Kidney glomerular epithelial cell (primary cell): Measurements from ENCODE around the gene KAT2B.
"Not testable (repeated sequence)": the region's sequence is repeated elsewhere in the genome, so short reads cannot be mapped to it uniquely, and the experiment has no call there.

ENCODE experiments used
- DNase-seq: peaks from one replicate; lab custom pipeline; 2025; lab: John Stamatoyannopoulos, UW

Gene KAT2B

DNA sequence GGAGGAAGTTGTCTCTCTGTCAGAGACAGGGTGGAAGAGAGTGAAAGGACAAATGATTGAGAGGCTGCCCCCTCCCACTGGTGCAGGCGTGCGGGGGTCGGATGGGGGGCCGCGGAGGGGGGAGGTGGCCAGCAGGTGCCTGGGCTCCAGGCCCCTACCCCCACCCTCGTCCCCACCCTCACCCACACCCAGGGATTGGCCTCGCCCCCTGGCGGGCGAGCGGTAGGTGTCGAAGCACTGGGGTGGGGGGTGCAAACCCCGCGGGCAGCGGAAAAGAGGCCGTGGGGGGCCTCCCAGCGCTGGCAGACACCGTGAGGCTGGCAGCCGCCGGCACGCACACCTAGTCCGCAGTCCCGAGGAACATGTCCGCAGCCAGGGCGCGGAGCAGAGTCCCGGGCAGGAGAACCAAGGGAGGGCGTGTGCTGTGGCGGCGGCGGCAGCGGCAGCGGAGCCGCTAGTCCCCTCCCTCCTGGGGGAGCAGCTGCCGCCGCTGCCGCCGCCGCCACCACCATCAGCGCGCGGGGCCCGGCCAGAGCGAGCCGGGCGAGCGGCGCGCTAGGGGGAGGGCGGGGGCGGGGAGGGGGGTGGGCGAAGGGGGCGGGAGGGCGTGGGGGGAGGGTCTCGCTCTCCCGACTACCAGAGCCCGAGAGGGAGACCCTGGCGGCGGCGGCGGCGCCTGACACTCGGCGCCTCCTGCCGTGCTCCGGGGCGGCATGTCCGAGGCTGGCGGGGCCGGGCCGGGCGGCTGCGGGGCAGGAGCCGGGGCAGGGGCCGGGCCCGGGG lies at the start of gene KAT2B:
KAT2B (plus strand) TSS at position 682 of the 783 bp plus-strand sequence; CDS start at position 714, 32 bp downstream.
- DNase-seq, result peak; percentile 51

DNA sequence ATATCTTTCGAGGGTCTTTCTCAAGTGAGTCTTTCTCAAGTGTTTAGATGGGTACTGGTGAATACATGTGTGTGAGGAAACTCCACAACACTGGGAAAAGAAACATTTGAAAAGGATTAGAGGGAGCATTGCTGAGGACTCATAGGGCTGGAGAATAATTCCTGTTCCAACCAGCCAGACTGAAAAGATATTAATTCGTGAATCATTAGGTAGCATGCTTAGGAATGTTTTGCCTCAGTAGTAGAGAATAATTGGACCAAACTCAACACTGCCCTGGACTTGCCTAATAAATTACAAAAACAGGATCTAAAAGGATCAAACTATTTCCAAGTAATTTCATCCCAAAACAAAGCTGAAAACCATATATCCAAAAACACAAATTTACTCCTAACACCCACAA lies 45.5 kb upstream of the KAT2B start:
- peak; percentile 13 for DNase-seq

DNA sequence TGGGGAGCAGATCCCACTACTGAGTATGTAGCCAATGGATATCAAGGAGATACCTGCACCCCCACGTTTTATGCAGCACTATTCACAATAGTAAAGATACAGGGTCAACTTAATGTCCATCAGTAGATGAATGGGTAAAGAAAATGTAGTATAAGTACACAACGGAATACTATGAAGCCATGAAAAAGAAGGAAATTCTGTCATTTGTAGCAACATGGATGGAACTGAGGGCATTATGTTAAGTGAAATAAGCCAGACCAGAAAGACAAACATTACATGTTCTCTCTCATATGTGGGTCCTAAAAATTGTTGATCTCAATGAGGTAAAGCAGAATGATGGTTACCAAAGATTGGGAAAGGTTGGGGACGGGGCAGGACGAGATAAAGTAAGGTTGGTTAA lies 42.7 kb upstream of the KAT2B start:
- no peak for DNase-seq

DNA sequence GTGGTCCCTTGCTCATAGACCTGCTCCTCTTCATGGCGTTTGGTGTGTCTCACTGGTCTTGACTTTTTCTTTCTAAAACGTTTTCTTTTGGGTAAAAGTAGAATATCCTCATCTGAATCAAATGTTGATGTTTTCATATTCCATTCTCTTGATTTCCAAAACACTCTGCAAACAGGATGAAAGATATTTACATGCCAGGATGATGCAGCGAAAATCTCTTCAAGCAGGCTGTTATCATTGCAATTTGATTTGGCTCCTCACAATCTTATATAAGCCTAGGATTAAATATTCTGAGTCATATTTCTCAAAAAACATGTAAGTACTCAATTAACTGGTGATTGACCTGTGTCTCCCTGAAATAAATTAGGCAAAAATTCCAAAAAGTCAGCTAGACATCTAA lies 38.3 kb upstream of the KAT2B start:
- DNase-seq, result no peak

DNA sequence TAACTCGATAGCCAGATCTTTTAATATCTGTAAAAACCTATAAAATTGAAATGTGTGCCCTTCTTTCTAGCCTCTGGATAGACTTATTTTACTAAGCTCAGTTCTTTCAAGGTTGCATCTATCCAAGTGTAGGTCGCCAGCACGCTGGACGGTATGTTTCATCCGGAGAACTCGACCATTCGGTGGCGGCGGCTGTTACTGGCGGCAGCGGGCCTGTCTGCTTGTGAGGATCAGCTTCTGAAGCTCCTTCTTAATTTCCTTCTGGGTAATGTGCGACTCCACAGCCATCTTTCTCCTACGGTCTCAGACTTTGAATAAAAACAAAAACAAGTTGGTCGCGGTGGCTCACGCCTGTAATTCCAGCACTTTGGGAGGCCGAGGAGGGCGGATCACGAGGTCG lies 32.3 kb upstream of the KAT2B start:
- DNase-seq, result no peak

DNA sequence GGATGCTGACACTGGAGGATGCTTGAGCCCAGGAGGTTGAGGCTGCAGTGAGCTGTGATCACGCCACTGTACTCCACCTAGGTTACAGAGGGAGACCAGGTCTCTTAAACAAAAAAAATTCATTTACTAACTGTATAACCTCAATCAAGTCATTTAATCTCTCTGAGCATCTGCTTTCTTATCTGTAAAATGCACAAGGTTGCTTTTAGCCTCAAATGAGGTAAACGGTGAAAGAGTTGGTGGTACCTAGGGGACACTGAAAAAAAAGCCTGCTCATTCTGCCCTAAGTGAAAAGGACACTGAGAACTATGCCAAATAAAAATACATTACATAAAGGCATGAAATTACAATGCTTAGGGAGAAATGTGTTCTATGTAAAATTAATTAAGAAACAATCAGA lies 31.6 kb upstream of the KAT2B start:
- no peak for DNase-seq

DNA sequence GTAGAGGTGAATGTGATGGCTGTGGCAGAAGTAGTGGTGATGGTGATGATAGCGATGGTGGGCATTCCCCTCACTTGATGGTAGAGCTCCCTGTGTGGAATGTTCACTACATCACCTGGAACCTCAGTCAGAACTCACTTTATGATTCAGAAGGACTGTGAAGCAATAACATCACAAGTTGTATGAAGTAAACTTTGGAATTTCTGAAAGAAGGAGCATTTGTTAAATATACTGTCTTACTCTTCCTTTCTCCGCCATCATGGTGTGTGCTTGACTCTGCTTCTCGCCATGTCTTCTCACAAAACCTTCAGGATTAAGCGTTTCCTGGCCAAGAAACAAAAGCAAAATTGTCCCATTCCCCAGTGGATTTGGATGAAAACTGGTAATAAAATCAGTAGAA lies 28.1 kb upstream of the KAT2B start, which contains the start of gene PP2D1:
PP2D1 (minus strand) TSS at position 101 of the 400 bp plus-strand sequence. CDS start 192 bp downstream, outside the sequence.
- DNase-seq, result no peak

DNA sequence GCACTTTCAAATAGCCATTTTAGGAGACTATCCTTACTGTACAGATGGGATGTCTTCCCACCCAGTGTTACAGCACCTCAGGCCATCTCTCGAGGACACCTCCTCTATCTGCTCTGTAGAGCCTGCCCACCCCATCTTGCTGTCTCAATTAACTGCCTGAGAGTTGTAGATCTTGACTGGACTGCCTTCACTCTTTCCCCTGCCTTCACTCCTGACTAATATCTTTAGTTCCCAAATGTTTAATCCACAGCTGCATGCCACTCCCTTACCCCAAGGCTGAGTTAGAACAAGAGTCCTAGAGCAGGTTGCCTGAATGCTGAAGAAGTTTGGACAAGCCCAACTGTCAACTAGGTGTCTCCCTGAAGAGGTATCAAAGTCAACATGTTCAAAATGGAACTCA lies 26.9 kb upstream of the KAT2B start:
- no peak for DNase-seq

DNA sequence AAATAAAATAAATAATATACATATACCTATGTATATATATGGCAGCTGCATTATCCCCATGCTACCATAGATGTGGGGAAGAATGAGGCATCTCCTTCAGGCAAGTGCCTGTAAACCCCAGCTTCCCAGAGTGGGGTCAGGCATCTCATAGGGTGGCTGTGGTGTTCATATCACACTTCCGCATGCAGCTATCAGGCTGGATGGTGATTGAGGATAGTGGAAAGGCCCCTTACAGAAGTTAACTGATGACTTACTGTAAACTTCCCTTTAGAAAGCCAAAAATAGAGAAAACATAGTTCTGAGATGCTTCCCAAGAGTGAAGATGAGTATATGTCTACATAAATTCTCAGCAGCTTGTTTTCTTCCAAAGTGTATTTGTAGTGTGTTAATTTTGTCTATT lies 24.7 kb upstream of the KAT2B start:
- no peak for DNase-seq

DNA sequence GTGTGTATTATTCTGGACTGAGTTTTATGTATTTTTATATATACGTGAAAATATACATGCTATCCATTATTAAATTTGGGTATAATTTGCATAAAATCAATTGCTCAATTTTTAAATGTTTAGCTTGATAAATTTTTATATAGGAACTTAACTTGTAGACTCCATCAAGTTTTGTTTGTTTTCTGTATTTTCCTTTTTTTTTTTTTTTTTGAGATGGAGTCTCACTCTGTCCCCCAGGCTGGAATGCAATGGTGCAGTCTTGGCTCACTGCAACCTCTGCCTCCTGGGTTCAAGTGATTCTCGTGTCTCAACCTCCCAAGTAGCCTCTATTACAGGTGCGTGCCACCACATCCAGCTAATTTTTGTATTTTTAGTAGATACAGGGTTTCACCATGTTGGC lies 24.2 kb upstream of the KAT2B start:
- DNase-seq, result not testable (repeated sequence)

DNA sequence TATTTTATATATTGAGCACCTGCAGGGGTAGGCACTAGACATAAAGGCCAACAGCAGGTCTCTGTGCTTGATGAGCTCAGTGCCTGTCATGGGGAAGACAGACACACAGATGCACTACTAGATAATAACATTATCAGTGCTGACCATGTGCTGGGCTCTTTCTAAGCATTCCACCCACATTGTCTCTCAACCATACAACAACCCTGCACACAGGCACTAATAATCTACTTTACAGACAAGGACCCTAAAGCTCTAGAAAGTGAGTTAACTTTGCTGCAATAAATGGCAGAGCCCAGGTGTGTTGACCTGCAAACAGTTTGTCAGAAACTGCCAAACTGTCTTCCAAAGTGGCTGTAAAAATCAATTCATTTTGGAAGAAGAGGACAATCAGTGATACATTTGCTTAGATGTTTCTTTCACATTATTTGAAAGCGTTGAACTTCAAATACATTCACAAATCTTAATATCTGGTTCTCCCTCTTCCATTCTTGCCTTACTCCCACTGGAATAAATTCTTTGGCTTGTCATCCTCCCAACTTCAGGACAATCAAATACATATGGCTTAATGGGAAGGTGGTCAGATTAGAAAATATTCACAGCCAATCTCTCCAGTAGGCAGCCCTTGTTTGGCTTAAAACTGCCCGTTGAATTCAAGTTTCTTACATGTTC lies 17.2 kb upstream of the KAT2B start:
- no peak for DNase-seq

DNA sequence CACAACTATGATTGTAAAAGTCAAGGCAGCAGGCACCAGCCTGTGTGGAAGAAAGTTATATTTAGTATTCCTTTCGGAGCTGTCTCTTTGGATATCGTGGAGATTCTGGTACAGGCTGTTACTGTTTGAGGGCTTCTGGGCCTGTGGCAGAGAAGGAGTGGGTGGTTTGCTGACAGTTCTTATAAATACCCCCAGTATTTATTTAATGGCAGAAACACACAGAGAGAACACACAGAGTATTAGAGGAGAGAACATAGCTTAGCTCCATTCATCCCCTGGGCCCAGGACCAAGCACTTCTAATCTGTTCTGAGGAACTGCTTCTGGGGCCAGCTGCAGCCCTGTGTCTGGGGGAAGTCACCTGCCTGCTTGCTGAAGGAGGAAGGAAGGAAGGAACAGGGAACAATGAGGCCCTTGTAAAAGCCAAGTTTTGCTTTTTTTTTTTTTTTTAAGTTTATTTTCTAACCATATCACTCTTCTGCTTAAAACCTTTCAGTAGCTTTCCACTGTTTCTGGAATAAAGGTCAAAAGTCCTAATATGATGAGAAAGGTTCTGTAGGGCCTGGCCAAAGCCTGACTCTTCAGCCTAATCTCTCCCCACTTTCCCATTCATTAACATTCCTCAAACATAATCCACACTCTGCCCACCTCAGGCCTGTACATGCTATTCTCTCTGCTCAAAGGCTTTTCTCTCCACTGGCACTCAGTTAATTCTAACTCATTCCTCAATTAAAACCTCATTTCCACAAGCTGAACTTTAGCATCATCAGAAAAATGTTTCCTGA lies 16.4 kb upstream of the KAT2B start:
- DNase-seq, result no peak

DNA sequence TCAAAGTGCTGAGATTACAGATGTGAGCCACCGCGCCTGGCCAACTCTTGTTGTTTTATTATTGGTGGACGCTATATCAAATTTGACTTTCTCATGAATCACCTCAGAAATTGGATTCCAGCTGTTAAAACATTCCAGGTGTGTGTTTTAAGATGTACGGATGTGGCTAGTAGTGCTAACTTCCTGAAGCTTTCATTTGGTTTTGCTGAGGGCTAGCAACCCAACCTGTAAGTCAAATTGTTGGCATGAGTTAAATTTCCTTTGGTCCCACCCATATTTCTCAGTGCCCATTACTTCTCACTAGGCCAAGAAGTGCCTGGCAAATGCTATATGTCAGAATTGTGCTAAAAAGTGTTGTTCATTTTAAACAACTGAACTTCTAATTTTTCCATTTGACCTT lies 13.1 kb upstream of the KAT2B start:
- DNase-seq, result no peak

DNA sequence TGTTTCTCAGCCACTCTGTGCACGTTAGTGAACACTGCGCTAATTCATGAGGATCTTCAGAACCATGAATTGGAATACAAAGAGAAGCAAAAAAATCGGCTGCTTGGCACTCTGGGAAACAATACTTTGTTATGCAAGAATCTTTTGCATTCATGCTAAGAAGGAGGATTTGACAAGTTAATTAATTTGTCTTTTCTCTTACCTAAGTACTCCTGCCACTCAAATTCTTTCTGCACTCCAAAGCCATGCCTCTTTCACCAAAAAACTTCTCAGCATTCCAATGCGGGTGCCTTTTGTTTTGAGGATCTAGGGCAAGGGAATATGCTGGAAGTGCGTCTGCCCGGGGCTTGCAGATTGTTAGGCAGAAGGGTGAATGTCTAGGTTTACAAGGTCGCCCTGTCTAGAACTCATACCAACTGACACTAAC lies 11.3 kb upstream of the KAT2B start:
- DNase-seq, result no peak

DNA sequence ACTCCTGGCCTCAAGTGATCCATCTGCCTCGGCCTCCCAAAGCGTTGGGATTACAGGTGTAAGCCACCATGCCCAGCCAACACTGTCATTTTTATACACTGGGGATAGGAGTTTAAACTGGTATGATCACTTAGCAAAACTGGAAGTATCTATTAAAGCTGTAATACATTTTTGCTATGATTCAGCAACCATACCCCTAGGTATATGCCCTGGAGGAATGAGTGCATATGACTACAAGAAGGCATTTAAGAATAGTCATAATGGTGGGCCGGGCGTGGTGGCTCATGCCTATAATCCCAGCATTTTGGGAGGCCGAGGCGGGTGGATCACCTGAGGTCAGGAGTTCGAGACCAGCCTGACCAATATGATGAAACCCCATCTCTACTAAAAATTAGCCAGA lies 8.3 kb upstream of the KAT2B start:
- DNase-seq, result not testable (repeated sequence)

DNA sequence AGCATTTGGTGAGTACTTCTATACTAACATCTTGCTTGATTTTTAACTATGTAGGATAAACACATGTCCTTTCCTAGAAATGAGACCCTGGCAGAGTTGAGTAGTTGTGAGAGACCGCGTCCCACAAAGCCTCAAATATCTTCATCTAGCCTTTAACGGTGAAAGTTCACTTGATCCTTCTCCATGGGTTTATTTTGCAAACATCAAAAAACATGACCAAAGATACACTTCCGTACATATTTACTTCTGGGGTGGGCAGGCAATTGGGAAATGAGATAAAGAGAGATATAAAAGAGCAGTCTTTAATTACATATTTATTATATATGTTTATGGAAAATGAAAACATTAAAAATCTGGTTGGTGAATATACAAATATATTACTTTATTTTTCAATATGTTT lies 5.2 kb upstream of the KAT2B start:
- DNase-seq, result no peak

DNA sequence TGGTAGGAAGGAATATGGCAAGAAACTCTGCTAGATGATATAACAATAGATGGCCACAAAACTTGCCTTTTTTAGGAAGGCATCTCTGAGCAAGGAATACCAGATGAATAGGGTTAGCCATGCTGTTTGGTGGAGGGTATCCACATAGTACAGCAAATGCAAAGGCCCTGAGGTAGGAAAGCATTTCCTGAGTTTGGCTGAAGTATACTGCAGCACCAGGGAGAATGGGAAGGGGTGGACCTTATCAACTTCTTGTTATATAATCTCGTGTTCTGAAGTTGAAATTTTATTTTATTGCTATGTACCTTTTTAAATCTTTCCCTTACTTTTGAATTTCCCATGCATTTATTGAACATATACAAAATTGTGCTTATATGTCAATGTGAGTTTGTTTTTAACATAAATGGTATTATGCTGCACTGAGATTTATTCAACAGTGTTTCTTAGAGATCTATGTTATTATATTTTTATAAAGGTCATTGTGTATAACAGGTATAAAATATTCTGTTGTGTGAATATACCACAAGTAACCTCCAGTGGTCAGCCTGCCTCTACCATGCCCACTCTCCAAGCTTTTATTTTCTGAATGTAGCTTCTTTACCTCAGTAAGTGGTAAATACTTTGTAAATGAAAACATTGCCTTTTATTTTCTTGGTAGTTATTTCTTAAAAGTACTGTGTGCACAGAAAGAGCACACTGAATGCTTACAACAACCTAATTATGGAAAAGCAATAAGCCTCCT lies 2.8 kb upstream of the KAT2B start:
- no peak for DNase-seq

DNA sequence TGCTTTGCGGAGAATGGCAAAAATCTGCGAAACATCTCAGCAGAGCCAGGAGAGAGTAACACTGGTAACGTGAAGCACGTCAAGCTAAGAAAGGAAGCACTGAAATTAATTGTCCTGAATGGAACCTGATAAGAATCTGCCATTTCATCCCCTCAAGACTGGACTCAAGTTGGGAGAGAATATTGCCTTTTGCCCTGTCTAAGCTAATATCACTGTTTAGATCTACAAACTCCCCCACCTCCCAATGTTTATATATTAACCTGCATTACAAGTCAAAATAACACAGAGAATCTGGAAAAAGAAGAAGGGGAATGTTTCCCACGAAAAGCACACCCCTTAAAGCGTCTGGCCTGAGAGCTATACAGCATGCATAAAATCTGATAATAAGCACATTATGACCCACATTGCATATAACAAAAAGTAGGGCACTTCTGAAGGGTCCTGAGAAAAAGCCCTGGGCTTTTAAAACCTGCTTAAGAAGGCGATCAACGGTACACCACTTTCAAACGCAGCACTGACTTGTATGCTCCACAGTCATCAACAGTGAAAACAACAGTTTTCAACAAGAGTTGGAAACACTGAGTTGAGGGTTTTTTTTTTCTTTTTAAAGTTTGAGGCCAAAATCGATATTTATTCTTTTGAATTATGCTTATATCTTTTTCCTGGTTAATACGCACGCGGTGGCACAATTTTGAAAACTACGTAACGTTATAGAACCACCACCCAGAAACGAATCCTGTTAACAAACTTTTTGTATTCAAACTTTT lies 1.4 kb upstream of the KAT2B start:
- DNase-seq, result no peak

DNA sequence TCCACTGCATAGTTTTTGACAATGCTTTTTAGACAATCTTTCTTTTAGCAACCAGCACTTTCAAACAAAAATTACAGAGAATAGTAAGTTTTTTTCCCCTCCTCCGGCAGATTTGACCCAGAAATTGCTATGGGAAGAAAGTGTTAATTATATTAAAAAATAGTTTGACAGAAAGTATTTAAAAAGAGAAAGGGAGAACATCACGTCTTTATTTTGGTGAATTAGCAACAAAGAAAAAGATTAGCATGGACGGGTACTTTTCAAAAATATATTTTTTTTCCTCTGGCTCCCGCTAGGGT lies 831 bp upstream of the KAT2B start:
- no peak for DNase-seq

DNA sequence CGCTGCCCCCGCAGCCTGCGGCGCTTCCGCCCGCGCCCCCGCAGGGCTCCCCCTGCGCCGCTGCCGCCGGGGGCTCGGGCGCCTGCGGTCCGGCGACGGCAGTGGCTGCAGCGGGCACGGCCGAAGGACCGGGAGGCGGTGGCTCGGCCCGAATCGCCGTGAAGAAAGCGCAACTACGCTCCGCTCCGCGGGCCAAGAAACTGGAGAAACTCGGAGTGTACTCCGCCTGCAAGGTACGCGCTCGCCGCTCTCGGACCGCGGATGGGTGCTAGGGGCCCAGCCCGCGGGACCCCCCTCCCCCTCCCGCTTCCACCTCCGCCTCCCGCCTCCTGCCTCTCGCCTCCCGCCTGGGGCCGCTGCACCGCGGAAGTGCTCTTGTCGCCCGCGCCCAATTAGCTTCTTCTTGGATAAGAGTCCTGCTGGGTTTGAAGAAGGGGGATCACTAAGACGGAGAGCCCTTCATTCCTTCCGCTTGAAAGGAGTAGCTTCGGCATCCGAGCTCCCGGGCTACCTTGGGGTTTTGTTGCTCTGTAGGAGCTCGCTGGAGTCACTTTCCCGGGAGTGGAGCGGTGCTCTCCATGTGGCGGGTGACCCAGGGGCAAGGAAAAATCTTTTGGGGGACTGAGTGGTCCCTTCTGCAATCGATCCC lies 426 bp downstream of the KAT2B start:
- DNase-seq, result peak; percentile 24

DNA sequence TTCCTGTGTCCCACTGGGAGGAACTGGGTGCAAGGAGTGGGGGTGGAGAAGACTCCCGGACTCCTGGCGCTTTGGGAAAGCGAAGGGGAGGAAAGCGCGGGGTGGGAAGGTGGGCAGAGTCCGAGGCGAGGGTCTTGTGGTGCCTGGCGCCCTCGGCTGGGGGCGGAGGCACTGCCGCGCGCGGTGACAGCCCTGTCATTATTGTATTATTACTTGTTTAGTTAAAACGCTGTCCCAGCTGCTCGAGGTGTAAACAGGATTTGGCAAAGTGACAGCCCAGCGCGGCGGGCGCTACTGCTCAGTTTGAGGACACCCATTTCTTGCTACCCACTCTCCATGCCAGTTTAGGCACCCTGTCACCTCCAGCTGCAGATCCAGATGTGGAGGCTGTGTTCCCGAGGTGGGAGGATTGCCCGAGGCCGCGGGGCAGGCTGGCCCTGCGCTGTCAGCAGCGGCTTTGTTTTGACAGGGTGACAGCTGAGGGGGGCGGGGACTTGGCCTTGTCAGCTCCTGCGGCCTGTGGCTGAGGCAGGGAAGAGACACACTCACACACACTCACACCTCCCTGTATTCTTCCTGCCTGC lies 1.0 kb downstream of the KAT2B start:
- DNase-seq, result no peak
